Measurements from ENCODE around the gene ZBTB18. TPM values are rescaled to one million over a fixed set of nuclear protein-coding genes. Genes with fewer than 3 reads are reported as not detected.
A peak's percentile ranks its signal among the peaks of the same experiment; 100 is the strongest.

The ZBTB18 gene
- total RNA-seq, 2 donors from 2014 or later = 15.4 to 17.9 TPM

- Mint-ChIP-seq H3K4me1 (peaks cover 22% of the 10 kb centered on the region), H3K9me3 (no peaks in the 10 kb centered on the region), H3K27ac (no peak overlapping the region), H3K36me3 (ENCODE audit: low read depth) (peaks cover 3% of the 10 kb centered on the region), H3K4me3 (no peak overlapping the region), H3K27me3 (ENCODE audit: insufficient read depth) (no peaks in the 10 kb centered on the region)
- peaks cover 3% of the 10 kb centered on the region for H3K36me3 ChIP-seq (ENCODE audit: control insufficient read depth, insufficient read depth, low read length)
- WGBS, 2 experiments (ENCODE audit: insufficient coverage in 1 of 2, insufficient read length in 1 of 2) = 100% methylated on average over 1 of the region's 2 CpGs; no CpG with 5 or more reads in 1 of the 2 experiments
- no peak overlapping the region for H3K27ac ChIP-seq (ENCODE audit: low read depth, low read length)
- no peak overlapping the region for H3K4me3 ChIP-seq (ENCODE audit: low read length)
- H3K4me1 ChIP-seq (ENCODE audit: control insufficient read depth, insufficient read depth, low read length) = no peaks in the 10 kb centered on the region
- H3K9ac ChIP-seq (ENCODE audit: extremely low read depth, low read length, poor library complexity, severe bottlenecking) = no peak overlapping the region
- no peak for DNase-seq
- H3K9me3 ChIP-seq (ENCODE audit: control insufficient read depth, low read length) = no peaks in the 10 kb centered on the region
- TF ChIP-seq CTCF (conservative IDR thresholded peaks at IDR 0.05) = no peak
- H3K27me3 ChIP-seq (ENCODE audit: control insufficient read depth, insufficient read depth, low read length, poor library complexity, severe bottlenecking) = no peaks in the 10 kb centered on the region
Measured at GRCh38 chr1:244060686-244061085, 9.6 kb downstream of the ZBTB18 start.

- no peak overlapping the region for H3K27ac Mint-ChIP-seq
- no peak for DNase-seq
- Histone ChIP-seq H3K27ac (ENCODE audit: low read depth, low read length) (no peak overlapping the region), H3K27me3 (ENCODE audit: control insufficient read depth, insufficient read depth, low read length, poor library complexity, severe bottlenecking) (no peaks in the 10 kb centered on the region), H3K4me1 (ENCODE audit: control insufficient read depth, insufficient read depth, low read length) (no peaks in the 10 kb centered on the region), H3K9me3 (ENCODE audit: control insufficient read depth, low read length) (no peaks in the 10 kb centered on the region), H3K9ac (ENCODE audit: extremely low read depth, low read length, poor library complexity, severe bottlenecking) (no peak overlapping the region), H3K36me3 (ENCODE audit: control insufficient read depth, insufficient read depth, low read length) (no peaks in the 10 kb centered on the region), H3K4me3 (ENCODE audit: low read length) (no peak overlapping the region)
- no peak overlapping the region for H3K4me3 Mint-ChIP-seq
- 80 to 84% methylated on average over 4 of the region's 4 CpGs for WGBS, 2 experiments (ENCODE audit: insufficient coverage in 1 of 2, insufficient read length in 1 of 2)
- TF ChIP-seq CTCF (conservative IDR thresholded peaks at IDR 0.05) = no peak
- H3K36me3 Mint-ChIP-seq (ENCODE audit: low read depth) = no peaks in the 10 kb centered on the region
- H3K4me1 Mint-ChIP-seq = peaks cover 15% of the 10 kb centered on the region
- H3K9me3 Mint-ChIP-seq = no peaks in the 10 kb centered on the region
- peaks cover 3% of the 10 kb centered on the region for H3K27me3 Mint-ChIP-seq (ENCODE audit: insufficient read depth)
Measured at GRCh38 chr1:244062156-244062725, 11.2 kb downstream of the ZBTB18 start.

GRCh38 chr1:244063498-244063897, 12.4 kb downstream of the ZBTB18 start:
- Mint-ChIP-seq H3K27ac (no peak overlapping the region), H3K36me3 (ENCODE audit: low read depth) (no peaks in the 10 kb centered on the region), H3K4me3 (no peak overlapping the region), H3K4me1 (peaks cover 7% of the 10 kb centered on the region), H3K9me3 (no peaks in the 10 kb centered on the region), H3K27me3 (ENCODE audit: insufficient read depth) (peaks cover 7% of the 10 kb centered on the region)
- Histone ChIP-seq H3K4me1 (ENCODE audit: control insufficient read depth, insufficient read depth, low read length) (no peaks in the 10 kb centered on the region), H3K27me3 (ENCODE audit: control insufficient read depth, insufficient read depth, low read length, poor library complexity, severe bottlenecking) (no peaks in the 10 kb centered on the region), H3K9ac (ENCODE audit: extremely low read depth, low read length, poor library complexity, severe bottlenecking) (no peak overlapping the region), H3K9me3 (ENCODE audit: control insufficient read depth, low read length) (no peaks in the 10 kb centered on the region), H3K27ac (ENCODE audit: low read depth, low read length) (no peak overlapping the region), H3K4me3 (ENCODE audit: low read length) (no peak overlapping the region), H3K36me3 (ENCODE audit: control insufficient read depth, insufficient read depth, low read length) (no peaks in the 10 kb centered on the region)
- no peak for TF ChIP-seq CTCF (conservative IDR thresholded peaks at IDR 0.05)
- WGBS, 2 experiments (ENCODE audit: insufficient coverage in 1 of 2, insufficient read length in 1 of 2) = 92 to 95% methylated on average over 6 of the region's 6 CpGs
- peak; percentile 39 for DNase-seq
